ENCODE data around the gene DMXL2.

Gene DMXL2

GRCh38 chr15:51484781-51485180 is 137.8 kb downstream of the DMXL2 start:
- TF ChIP-seq GATA3 (IDR thresholded peaks at IDR 0.05; ENCODE audit: low read depth, low read length) (no peak), GATA2 (IDR thresholded peaks at IDR 0.05; ENCODE audit: low read depth, low read length) (no peak)

GRCh38 chr15:51483985-51484384 is 138.6 kb downstream of the DMXL2 start:
- TF ChIP-seq GATA2 (IDR thresholded peaks at IDR 0.05; ENCODE audit: low read depth, low read length) (no peak), GATA3 (IDR thresholded peaks at IDR 0.05; ENCODE audit: low read depth, low read length) (no peak)

GRCh38 chr15:51483520-51483919 is 139.1 kb downstream of the DMXL2 start:
- TF ChIP-seq GATA3 (IDR thresholded peaks at IDR 0.05; ENCODE audit: low read depth, low read length) (no peak), GATA2 (IDR thresholded peaks at IDR 0.05; ENCODE audit: low read depth, low read length) (no peak)

- no peak for TF ChIP-seq GATA3 (IDR thresholded peaks at IDR 0.05; ENCODE audit: low read depth, low read length)
- TF ChIP-seq GATA2 (IDR thresholded peaks at IDR 0.05; ENCODE audit: low read depth, low read length) = no peak
Measured at GRCh38 chr15:51475736-51476135, 146.8 kb downstream of the DMXL2 start.

DNA sequence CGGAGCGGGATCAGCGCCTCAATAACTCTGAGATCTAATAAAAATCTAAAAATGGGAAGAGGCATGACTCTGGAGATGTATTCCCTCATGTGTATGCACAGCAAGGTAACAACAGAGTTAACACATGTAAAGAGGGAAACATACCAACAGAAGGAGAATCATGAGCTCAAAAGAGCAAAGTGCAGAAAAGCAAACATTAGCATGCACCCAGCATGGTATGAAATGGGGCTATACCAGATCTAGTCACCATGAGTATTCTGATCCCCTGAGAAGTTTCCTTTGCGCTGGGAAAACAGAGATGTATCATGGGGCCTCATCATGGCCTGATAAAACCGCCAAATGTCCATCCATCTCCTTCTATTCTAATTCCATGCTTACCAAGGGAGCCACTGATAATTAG is 152.1 kb downstream of the DMXL2 start:
- TF ChIP-seq GATA2 (IDR thresholded peaks at IDR 0.05; ENCODE audit: low read depth, low read length) (no peak), GATA3 (IDR thresholded peaks at IDR 0.05; ENCODE audit: low read depth, low read length) (no peak)

GRCh38 chr15:51460796-51461195 is 161.8 kb downstream of the DMXL2 start:
- no peak for TF ChIP-seq GATA3 (IDR thresholded peaks at IDR 0.05; ENCODE audit: low read depth, low read length)
- TF ChIP-seq GATA2 (IDR thresholded peaks at IDR 0.05; ENCODE audit: low read depth, low read length) = no peak

DNA sequence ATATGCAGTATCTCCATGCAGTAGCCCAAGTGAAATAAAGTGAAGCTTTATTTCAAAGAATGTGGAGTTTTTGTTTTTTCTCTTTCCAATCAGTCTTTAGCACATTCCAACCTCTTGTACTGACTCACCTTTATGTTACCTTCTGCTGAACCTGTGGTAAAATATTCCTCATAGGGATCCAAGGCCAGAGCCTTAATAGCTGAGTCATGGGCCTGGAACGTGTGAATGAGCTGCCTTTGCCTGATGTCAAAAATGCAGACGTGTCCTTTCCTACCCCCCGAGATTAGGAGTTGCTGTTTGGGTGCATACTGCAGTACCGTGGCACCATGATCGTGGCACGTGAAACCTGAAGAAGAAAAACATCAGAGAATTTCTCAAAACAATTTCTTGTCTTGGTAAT is 172.6 kb downstream of the DMXL2 start:
- TF ChIP-seq GATA3 (IDR thresholded peaks at IDR 0.05; ENCODE audit: low read depth, low read length) = no peak
- TF ChIP-seq GATA2 (IDR thresholded peaks at IDR 0.05; ENCODE audit: low read depth, low read length) = no peak

GRCh38 chr15:51448622-51449399 is 173.8 kb downstream of the DMXL2 start:
- TF ChIP-seq GATA2 (IDR thresholded peaks at IDR 0.05; ENCODE audit: low read depth, low read length) = no peak
- no peak for TF ChIP-seq GATA3 (IDR thresholded peaks at IDR 0.05; ENCODE audit: low read depth, low read length)

DNA sequence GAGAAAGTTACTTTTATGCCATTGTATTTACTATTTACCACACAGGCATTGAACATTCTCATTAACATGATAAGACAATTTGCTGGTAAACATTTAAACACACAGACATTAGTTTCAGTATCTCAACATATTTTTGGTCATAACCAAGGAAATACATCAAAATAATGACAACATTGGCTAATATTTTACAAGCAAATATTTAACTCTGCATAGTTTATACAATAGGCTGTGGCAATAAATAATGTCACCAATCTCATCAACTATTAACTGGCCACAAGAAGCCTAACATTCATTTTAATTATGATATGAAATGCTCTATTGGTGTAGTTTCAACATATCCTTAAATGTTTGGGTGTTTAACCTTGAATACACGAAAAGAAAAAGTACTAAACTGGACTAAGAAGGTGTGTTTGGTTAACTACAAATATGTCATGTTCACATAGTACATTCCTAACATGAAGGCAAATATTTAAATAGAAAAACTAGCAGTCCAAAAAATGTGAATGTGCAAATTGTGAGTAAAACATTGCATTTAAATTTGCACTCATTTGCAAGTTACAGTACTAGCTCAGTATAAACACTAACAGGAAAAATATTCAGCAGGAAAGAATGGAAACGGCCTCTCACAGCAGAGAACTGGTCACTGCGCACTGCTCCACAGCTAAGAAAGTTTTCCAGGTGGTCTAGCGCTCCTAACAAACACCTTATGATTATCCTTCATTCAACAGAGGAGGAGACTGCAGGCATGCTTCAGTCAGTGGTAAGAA is 174.5 kb downstream of the DMXL2 start:
- no peak for TF ChIP-seq GATA2 (IDR thresholded peaks at IDR 0.05; ENCODE audit: low read depth, low read length)
- no peak for TF ChIP-seq GATA3 (IDR thresholded peaks at IDR 0.05; ENCODE audit: low read depth, low read length)

- TF ChIP-seq GATA3 (IDR thresholded peaks at IDR 0.05; ENCODE audit: low read depth, low read length) (no peak), GATA2 (IDR thresholded peaks at IDR 0.05; ENCODE audit: low read depth, low read length) (no peak)
Measured at GRCh38 chr15:51444807-51445206, 177.8 kb downstream of the DMXL2 start.

DNA sequence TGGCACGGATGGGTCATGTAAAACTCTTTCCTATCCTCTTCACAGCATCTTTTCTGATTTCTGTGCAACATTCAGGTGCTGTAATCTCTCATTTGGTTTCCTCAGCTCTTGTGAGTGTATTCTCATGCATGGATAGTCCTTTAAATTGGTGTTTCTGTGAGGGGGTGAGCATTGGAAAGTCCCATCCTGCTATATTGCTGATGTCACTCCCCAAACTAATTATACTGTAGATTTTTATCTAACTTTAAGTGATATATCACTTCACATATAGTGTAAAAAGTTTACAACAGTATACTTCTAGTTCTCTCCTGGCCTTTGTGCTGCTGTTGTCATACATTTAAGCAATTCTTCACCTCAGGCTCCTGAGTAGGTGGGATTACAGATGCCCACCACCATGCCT is 178.5 kb downstream of the DMXL2 start:
- TF ChIP-seq GATA2 (IDR thresholded peaks at IDR 0.05; ENCODE audit: low read depth, low read length) = no peak
- no peak for TF ChIP-seq GATA3 (IDR thresholded peaks at IDR 0.05; ENCODE audit: low read depth, low read length)

DNA sequence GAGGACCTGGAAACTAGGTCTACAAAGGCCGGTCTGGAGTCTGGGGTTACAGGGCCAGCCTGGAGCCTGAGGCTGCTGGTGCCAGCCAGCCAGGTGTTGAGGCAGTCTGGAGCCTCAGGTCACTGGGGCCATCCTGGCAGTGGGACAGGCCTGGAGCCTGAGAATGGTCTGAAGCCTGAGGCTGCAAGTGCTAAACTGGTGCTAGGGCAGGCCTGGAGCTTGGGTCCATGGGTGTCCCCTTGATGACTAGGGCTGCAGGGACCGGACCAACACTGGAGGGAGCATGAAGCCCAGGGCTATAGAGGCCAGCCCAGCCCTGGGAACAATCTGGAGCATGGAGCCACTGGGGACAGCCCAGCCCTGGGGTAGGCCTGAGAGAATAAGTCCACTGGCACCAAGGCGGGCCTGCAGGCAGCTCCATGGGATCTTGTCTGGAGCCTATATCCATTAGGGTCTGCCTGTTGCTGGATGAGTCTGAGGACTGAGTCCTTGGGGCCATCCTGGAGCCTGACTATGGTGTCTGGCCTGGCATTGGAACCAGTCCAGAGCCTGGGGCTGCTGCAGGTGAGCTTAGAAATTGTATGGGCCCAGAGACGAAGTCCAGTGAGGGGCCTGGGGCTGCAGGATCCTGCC is 179.2 kb downstream of the DMXL2 start:
- TF ChIP-seq GATA3 (IDR thresholded peaks at IDR 0.05; ENCODE audit: low read depth, low read length) = no peak
- no peak for TF ChIP-seq GATA2 (IDR thresholded peaks at IDR 0.05; ENCODE audit: low read depth, low read length)

GRCh38 chr15:51438526-51438925 is 184.0 kb downstream of the DMXL2 start:
- TF ChIP-seq GATA2 (IDR thresholded peaks at IDR 0.05; ENCODE audit: low read depth, low read length) (no peak), GATA3 (IDR thresholded peaks at IDR 0.05; ENCODE audit: low read depth, low read length) (no peak)

DNA sequence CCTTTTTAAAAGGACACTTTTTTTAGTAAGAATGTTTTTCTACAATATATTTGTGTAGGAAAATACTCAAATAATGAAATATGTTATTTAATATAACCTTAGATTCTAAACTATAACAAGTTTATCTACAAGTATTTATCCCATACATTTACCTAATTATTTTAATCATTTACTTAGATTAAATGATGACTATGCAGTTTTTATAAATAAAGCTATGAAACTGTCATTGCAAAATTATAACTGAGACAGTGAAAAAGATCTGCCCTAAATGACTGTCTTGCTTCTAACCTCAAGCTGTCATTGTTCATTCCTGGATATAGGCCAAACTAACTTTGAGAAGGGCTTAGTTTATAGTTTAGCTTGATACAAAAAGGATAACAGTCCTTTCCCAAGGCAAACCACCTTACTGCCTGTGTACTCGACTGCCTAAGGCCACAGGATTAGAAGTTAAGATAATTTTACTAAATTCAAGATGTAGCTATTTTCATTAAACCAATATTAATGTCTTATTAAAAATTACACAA is 197.0 kb downstream of the DMXL2 start:
- TF ChIP-seq GATA2 (IDR thresholded peaks at IDR 0.05; ENCODE audit: low read depth, low read length) (no peak), GATA3 (IDR thresholded peaks at IDR 0.05; ENCODE audit: low read depth, low read length) (no peak)
